Effector memory CD8-positive, alpha-beta T cell (primary cell): ENCODE measurements around the gene TLE5.

Experiments used
- ATAC-seq: fragments of 150-1000 bp; cut with Tn5 transposase; replicated peaks from 2 replicates; pipeline ENCODE4 v1.10.0; 2021; ENCODE audit warnings: mild to moderate bottlenecking, moderate library complexity
- DNase-seq, 3 experiments: peaks; one replicate each; pipeline ENCODE4 v3.0.0; 2021
- H3K27ac Mint-ChIP-seq, 2 donors: one replicate each; pipeline ENCODE4 v1.8.0; 2022; ENCODE audit warnings: mild to moderate bottlenecking in 2 of 2, mixed read lengths in 2 of 2, moderate library complexity in 2 of 2
- H3K27me3 Mint-ChIP-seq, 2 donors: one replicate each; pipeline ENCODE4 v1.8.0; 2022; ENCODE audit warnings: mixed read lengths in 2 of 2
- H3K36me3 Mint-ChIP-seq: one replicate; pipeline ENCODE4 v1.8.0; 2022; ENCODE audit warnings: mild to moderate bottlenecking, moderate library complexity, mixed read lengths; ENCODE audit not compliant: insufficient read depth
- H3K4me1 Mint-ChIP-seq, 2 donors: one replicate each; pipeline ENCODE4 v1.8.0; 2022; ENCODE audit warnings: low read depth in 2 of 2, mixed read lengths in 2 of 2
- H3K4me3 Mint-ChIP-seq, 2 donors: one replicate each; pipeline ENCODE4 v1.8.0; 2022; ENCODE audit warnings: mild to moderate bottlenecking in 2 of 2, mixed read lengths in 2 of 2, moderate library complexity in 2 of 2
- H3K9me3 Mint-ChIP-seq, 2 donors: one replicate each; pipeline ENCODE4 v1.8.0; 2022; ENCODE audit warnings: mixed read lengths in 2 of 2
- total RNA-seq, 9 experiments: gene quantifications; one replicate each; lab custom pipeline; 2026; lab: John Stamatoyannopoulos, UW

The TLE5 gene, protein sequence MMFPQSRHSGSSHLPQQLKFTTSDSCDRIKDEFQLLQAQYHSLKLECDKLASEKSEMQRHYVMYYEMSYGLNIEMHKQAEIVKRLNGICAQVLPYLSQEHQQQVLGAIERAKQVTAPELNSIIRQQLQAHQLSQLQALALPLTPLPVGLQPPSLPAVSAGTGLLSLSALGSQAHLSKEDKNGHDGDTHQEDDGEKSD
- total RNA-seq, result 126 to 412 (median 298) reads per million in 9 experiments

DNA sequence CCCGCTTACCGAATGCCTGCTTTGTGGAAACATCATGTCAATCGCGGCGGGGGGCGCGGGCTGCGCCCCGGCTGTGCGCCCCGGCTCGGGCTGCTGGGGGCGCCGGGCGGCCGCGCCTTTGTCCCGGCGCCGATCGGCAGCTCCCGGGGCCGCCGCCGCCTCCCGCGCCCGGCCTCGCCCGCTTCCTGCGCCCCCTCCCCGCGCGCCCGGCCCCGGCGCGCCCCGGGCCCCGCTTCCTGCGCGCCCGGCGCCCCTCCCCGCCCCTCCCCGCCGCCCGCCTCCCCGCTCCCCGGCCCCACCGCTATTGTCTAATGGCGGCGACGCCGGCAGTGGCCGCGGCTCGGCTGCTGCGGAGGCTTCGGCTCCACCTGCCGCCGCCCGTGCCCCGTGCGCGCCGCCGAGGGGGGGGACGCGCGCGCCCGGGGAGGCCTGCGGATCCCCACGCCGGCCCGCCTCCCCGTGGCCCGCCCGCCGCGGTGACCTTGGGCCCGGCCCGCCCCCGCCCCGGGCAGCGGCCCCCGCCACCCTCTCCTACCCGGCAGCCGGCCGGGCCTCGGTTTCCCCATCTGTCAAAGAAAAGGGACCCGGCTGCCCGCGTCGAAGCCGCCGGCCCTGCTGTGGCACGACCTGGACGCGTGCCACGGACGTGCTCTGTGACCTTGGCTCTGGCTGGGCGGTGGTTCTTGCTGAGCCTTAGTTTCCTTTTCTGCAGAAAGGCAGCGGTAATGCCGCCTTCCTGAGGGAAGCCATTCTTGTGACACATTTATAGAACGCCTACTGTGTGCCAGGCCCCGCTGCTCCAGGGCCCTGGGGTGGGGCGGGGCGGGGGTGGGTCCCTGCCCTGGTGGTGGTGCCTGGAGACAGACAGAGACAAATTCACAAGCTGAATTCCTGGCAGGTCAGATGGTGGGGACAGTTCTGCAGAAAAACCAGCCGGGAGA is at the start of gene TLE5:
Gene TLE5 (minus strand): TSS at position 331 of the 941 bp plus-strand sequence. CDS start 295 bp downstream, at position 36.
- Mint-ChIP-seq H3K9me3 (no peaks in the 10 kb centered on the region), H3K27ac (peak within 1 kb of the TSS; percentile 74 to 91), H3K36me3 (peaks cover 43% of the 10 kb centered on the region), H3K4me3 (peak within 1 kb of the TSS; percentile 87 to 88), H3K27me3 (no peaks in the 10 kb centered on the region), H3K4me1 (peaks cover 27 to 42% of the 10 kb centered on the region in 2 donors)
- peak; percentile 55 to 71 (median 59) for DNase-seq
- peak; percentile 62 for ATAC-seq

DNA sequence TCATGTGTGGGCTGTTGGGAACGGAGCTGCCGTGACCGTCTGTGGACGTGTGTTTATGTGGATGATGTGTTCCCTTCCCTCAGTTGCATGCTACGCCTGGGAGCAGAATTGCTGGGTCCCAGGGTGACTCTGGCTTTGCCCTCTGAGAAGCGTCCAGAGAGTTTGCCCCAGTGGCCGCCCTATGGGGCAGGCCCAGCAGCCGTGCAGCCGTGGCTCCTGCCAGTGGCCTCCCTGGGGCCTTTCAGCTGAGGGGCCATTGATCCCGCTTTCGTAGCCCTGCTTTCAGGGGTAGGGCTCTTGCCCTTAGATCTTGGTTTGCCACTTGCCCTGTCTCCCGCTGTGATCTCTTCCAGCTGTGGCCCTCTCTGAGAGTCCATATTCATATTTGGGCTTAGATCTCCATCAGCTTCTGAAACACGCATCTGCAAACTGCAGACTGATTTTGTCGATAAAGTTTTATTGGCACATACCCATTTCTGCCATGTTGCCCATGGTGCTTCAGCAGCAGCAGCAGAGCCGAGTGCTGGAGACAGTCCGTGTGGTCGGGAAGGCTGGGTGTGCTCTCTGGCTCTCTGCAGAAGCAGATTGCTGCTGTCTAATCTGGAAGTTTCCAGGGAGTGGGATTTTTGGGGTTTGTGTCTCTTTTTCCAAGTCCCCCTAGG is 49.4 kb upstream of the TLE5 start:
- no peak for ATAC-seq
- no peak overlapping the region for H3K27ac Mint-ChIP-seq
- H3K4me1 Mint-ChIP-seq, result peaks cover 4% of the 10 kb centered on the region in 2 donors
- peaks cover 8% of the 10 kb centered on the region for H3K36me3 Mint-ChIP-seq
- H3K4me3 Mint-ChIP-seq, result no peak overlapping the region
- no peaks in the 10 kb centered on the region for H3K9me3 Mint-ChIP-seq
- H3K27me3 Mint-ChIP-seq, result peaks cover 4 to 9% of the 10 kb centered on the region in 2 donors
- no peak for DNase-seq

DNA sequence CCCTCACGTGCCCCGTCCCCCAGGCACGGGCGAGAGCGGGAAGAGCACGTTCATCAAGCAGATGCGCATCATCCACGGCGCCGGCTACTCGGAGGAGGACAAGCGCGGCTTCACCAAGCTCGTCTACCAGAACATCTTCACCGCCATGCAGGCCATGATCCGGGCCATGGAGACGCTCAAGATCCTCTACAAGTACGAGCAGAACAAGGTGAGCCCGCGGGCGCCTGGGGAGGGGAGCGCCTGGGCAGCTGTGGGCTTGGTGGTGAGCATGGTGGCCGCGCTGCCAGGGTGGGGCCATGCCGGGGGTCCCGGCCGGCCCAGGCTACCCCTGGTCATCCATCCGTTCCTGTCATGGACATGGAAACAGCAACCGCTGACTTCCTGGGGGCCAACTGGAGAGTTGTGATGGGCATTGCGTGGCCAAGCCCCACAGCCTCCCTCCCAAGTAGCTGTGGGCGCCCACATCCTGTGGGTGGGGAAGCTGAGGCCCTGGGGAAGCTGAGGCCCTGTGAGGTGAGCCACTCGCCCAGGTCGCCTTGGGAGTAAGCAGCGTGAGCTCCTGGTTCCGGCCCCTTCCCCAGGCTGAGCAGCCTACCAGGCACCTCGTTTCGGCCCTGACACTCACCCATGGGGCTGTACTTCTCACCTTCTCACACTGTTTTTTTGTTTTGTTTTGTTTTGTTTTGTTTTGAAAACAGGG is 48.0 kb upstream of the TLE5 start:
- peaks cover 13% of the 10 kb centered on the region for H3K36me3 Mint-ChIP-seq
- H3K4me3 Mint-ChIP-seq, result no peak overlapping the region
- H3K27ac Mint-ChIP-seq, result no peak overlapping the region
- peaks cover 4% of the 10 kb centered on the region in 2 donors for H3K4me1 Mint-ChIP-seq
- no peak for DNase-seq
- ATAC-seq, result no peak
- no peaks in the 10 kb centered on the region for H3K9me3 Mint-ChIP-seq
- peaks cover 4 to 9% of the 10 kb centered on the region in 2 donors for H3K27me3 Mint-ChIP-seq

DNA sequence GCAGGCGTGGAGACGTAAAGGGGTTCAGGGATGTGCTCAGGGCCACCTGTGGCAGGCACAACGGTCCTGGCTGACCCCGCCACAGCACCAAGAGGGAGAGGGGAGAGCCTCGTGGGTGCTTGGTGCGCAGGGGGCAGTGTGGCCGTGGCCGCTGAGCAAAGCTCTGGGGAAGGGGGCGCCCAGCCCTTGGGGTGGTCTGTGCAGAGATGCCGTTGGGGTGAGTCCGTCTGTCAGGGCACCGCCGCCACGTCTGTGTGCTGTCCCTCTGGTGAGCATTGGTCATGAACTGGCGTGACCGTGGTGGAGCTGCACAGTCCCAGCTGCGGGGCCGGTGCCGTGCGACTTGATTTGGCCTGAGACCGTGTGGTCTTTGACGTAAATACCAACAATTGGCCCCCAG is 47.2 kb upstream of the TLE5 start:
- Mint-ChIP-seq H3K4me1 (peaks cover 4% of the 10 kb centered on the region in 2 donors), H3K36me3 (peaks cover 13% of the 10 kb centered on the region), H3K27me3 (peaks cover 4 to 11% of the 10 kb centered on the region in 2 donors), H3K9me3 (no peaks in the 10 kb centered on the region), H3K4me3 (no peak overlapping the region), H3K27ac (no peak overlapping the region)
- no peak for DNase-seq
- no peak for ATAC-seq

DNA sequence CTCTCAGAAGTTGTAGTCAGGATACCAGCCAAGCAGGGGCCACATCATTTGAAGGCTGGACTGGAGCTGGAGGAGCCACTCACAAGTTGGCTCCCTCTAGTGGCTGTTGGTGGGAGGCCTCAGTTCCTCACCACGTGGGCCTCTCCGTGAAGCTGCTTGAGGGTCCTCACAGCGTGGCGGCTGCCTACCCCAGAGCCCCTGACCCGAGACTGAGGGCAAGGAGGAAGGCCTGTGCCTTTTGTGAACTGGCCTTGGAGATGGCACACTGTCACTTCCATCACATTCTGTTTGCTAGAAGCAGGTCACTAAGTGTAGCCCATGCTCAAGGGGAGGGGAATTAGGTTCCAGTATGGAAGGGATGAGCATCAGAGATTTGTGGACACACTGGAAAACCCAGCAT is 46.5 kb upstream of the TLE5 start:
- peak; percentile 64 to 67 (median 67) for DNase-seq
- H3K4me1 Mint-ChIP-seq, result peaks cover 9% of the 10 kb centered on the region in 2 donors
- H3K9me3 Mint-ChIP-seq, result no peaks in the 10 kb centered on the region
- no peak overlapping the region for H3K27ac Mint-ChIP-seq
- peaks cover 15% of the 10 kb centered on the region for H3K36me3 Mint-ChIP-seq
- H3K27me3 Mint-ChIP-seq, result peaks cover 4 to 16% of the 10 kb centered on the region in 2 donors
- H3K4me3 Mint-ChIP-seq, result no peak overlapping the region
- peak; percentile 77 for ATAC-seq

DNA sequence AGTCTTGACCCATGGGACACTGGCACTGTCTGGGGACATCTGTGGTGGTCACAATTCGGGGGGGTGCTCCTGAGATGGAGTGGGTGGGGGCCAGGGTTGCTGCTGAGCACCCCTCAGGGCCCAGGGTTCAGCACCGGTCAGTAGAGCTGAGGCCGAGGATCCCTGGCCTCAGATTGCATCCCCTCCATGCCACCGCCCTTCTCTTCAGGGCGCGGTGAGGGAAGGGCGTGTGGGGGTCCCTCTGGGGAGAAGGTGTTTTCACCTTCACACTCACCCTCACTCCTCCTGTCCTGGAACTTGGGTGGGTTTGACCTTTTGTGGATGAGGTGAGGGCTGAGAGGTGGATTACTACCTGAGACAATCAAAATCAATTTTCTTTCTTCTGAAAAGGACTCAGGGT is 45.4 kb upstream of the TLE5 start:
- no peak for ATAC-seq
- H3K9me3 Mint-ChIP-seq, result no peaks in the 10 kb centered on the region
- H3K36me3 Mint-ChIP-seq, result peaks cover 16% of the 10 kb centered on the region
- H3K4me3 Mint-ChIP-seq, result no peak overlapping the region
- DNase-seq, result no peak
- H3K4me1 Mint-ChIP-seq, result peaks cover 10% of the 10 kb centered on the region in 2 donors
- H3K27me3 Mint-ChIP-seq, result peaks cover 4 to 16% of the 10 kb centered on the region in 2 donors
- H3K27ac Mint-ChIP-seq, result no peak overlapping the region

DNA sequence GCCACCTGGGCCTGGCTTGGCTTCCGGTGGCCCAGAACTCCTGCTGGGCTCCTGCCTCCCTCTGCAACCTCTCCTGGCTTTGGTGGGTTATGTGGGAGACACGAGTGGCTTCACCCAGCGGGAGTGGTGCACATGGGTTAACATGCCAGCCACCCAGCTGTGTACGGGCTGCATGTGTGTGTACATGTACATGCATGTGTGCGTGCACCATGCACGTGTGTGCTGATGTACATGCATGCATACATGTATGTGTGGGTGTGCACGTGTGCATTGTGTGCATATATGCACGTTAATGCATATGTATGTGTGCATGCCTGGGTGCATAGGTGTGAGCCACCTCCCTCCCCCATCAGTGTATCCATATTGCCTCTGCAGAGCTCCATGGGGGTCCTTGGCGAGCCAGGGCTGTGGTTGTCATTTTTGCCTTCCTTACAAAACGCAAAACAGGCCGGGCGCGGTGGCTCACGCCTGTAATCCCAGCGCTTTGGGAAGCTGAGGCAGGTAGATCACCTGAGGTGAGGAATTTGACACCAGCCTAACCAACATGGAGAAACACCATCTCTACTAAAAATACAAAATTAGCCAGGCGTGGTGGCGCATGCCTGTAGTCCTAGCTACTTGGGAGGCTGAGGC is 44.3 kb upstream of the TLE5 start:
- no peak for DNase-seq
- peaks cover 10% of the 10 kb centered on the region in 2 donors for H3K4me1 Mint-ChIP-seq
- no peak overlapping the region for H3K27ac Mint-ChIP-seq
- H3K27me3 Mint-ChIP-seq, result peaks cover 5 to 26% of the 10 kb centered on the region in 2 donors
- H3K4me3 Mint-ChIP-seq, result no peak overlapping the region
- peaks cover 16% of the 10 kb centered on the region for H3K36me3 Mint-ChIP-seq
- no peaks in the 10 kb centered on the region for H3K9me3 Mint-ChIP-seq
- no peak for ATAC-seq

DNA sequence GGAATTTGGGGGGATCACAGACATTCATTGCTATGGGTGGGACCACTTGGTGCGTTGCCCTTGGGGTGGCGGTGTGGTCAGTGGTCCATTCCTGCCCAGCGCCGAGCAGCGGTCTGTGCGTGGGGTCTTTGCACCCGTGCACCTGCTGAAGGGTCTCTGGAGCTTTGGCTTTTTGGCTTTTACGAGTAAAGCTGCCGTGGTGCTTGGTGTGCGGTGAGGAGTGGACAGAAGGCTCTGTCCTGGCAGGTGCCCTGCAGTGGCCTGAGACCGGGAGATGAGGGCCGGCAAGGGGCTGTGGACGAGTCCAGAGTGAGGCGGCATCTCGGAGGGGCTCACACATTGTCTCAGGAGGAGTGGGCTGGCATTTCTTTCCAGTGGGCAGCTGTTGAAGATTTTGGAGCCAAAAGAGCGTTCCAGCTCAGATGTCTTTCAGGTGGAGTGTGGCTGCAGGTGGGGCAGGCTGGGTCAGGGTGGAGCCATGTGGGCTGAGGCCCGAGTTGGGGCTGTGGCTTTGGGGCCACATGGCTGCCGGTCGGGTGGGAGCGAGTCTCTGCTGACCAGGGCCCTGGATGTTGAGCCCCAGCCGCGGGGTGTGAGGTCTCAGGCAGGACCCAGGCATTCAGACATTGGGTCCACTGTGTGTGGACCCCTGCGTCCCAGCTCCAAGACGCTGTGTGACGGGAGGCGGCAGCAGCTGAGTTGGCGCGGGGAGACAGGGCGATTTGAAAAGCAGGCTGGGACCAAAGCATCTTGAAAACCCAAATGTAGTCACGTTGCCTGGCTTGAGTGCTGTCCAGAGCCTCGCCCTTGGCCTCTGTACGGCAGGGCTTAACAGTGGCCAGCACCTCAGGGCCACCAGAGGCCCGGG is 43.6 kb upstream of the TLE5 start:
- peaks cover 16% of the 10 kb centered on the region for H3K36me3 Mint-ChIP-seq
- H3K4me3 Mint-ChIP-seq, result no peak overlapping the region
- H3K4me1 Mint-ChIP-seq, result peaks cover 10% of the 10 kb centered on the region in 2 donors
- no peaks in the 10 kb centered on the region for H3K9me3 Mint-ChIP-seq
- no peak for DNase-seq
- H3K27ac Mint-ChIP-seq, result no peak overlapping the region
- no peak for ATAC-seq
- H3K27me3 Mint-ChIP-seq, result peaks cover 13 to 33% of the 10 kb centered on the region in 2 donors

DNA sequence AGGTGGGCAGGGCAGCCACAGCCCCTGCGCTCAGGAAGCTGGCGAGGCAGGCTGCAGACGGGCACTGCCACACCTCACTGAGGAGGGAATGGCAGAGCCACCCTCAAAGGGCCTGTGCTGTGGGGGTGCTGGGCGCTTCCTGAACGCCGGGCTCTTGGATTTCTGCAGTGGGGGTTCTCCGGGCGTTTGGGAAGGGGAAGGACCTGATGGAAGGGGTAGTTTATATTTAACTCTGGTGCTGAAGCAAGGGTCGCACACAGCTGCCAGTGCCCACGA is 42.4 kb upstream of the TLE5 start:
- DNase-seq (no peak), ATAC-seq (no peak)
- Mint-ChIP-seq H3K27ac (no peak overlapping the region), H3K4me3 (no peak overlapping the region), H3K4me1 (peaks cover 10 to 12% of the 10 kb centered on the region in 2 donors), H3K36me3 (peaks cover 16% of the 10 kb centered on the region), H3K27me3 (peaks cover 17 to 38% of the 10 kb centered on the region in 2 donors), H3K9me3 (no peaks in the 10 kb centered on the region)

DNA sequence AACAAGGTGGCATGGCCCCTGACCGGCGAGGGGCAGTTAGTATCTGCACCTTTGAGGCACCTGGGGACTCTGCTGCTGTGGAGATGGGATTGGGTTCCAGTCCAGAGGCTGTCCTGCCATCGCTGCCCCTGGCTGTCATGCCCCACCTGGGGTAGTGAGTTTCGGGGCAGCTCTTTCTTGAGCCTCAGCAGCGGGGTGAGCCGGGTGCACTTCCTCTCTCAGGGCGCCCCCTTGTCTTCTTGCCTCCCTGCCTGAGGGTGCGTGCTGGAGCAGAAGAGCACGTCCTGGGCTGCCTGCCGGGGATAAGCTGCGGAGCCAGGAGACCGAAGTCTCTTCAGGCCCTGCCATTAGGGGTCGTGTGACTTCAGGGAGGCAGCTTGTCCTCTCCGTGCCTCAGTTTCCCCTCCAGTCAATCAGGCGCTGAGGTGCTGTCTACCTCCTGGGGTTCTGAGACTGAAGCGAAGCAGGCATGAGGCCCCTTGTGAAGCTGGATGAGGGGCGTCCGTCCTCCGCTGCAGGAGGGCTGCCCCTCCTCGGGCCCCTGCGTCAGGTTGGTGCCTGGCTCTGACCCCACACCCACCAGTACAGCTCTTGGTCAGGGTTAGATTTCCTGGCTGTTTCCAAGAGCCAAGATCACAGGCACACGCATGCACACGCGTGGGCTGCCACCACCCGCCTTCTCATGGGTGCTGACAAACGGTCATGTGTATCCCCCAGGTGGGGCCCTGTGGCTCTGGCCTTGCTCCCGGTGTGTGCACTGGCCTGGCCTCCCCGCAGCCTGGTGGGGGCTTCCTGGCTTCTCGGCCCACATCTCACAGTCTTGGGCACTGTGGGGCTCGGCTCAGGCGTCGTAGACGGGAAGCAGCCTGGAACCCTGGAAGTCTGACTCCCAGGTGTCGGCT is 40.2 kb upstream of the TLE5 start:
- Mint-ChIP-seq H3K4me1 (peaks cover 12 to 13% of the 10 kb centered on the region in 2 donors), H3K9me3 (no peaks in the 10 kb centered on the region), H3K27ac (no peak overlapping the region), H3K36me3 (peaks cover 12% of the 10 kb centered on the region), H3K4me3 (no peak overlapping the region), H3K27me3 (peaks cover 20 to 40% of the 10 kb centered on the region in 2 donors)
- DNase-seq, result no peak
- no peak for ATAC-seq
